GM18519 (cell line): ENCODE data around the gene CCL22.
A peak's percentile ranks its signal among the peaks of the same experiment; 100 is the strongest.

Experiments
- ATAC-seq: cut with Tn5 transposase; IDR thresholded peaks from one replicate; pipeline ENCODE4 v1.9.1; 2021; ENCODE audit warnings: mild to moderate bottlenecking, moderate library complexity; ENCODE audit not compliant: unreplicated experiment, low FRiP score

CCL22 gene

DNA sequence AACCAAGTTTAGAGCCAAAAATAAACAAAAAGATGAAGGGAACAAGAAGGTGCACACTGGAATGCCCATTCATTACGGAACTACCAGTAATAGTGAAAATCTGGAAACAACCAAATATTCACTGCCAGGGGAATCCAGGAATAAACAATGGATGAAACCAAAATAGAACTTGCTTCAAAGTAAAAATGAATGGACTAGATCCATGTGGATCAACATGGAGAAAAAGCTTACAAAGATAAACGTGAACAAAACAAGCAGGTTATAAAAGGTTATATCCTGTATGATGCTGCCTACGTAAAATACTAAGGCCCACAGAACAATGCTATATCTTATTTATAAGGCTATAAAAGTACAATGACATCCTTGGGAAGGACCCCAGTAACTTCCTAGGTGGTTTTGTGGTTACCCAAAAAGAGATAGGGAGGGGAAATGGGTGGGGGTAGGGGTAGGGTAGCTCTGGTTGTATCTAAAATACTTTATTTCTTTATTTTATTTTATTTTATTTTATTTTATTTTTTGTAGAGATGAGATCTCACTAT lies 12.8 kb upstream of the CCL22 start:
- no peak for ATAC-seq

DNA sequence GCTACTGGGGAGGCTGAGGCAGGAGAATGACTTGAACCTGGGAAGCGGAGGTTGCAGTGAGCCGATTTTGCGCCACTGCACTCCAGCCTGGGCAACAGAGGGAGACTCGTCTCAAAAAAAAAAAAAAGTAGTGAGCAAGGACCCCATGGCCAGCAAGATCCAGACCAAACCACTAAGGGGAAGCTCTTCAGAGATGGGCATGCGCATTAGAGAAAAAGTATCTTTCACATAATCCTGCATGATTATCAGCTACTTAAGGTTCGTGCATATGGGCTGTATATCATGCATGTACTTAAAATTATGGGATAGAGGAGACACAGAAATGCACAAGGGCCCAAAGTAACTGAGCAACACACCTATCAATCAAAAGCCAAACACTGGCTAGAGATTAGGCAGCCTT lies 10.7 kb upstream of the CCL22 start:
- no peak for ATAC-seq

DNA sequence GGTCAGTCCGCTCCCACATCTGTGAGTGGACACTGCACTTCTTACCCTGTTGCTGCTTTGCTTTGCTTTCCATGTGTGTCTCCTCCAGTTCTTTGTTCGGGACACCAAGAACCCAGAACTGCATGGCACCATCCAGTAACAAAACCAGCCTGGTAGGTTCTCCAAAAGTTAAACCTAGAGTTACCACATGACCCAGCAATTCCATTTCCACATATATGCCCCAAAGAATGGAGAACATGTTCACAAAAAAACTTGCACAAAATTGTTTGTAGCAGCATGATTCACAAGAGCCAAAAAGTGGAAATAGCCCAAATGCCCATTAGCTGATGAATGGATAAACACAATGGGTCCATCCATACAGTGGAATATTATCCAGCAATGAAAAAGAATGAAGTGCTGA lies 10.3 kb upstream of the CCL22 start:
- no peak for ATAC-seq

DNA sequence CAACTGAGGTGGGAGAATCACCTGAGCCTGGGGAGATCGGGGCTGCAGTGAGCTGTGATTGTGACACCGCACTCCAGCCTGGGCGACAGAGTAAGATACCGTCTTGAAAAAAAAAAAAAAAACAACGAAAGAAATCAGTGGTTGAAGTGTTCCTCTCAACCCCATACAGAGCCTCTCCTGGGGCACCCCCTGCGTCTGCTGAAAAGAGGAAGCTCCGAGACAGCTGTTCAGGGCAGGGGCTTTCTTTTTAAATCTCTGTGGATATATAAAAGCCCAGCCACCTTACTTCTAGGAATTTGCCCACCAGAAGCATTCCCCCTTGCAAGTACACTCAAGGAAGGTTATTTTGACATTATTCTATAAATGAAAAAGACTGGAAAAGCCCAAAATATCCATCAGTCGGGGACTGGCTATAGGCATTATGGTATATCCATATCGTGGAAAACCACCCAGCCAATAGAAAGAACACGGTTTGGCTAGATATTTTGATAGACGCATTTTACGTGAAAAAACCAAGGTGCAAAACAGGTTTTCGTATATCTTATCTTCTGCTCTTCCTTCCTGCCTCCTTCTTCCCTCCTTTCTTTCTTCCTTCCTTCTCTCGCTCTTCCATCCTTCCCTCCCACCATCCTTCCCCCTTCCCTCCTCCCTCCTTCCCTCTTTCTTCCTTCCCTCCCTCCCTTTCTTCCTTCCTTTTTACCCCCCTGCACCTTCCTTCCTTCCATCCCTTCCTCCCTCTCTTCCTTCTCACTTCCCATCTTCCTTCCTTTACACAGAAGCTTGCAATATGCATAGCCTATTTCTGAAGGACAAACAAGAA lies 9.2 kb upstream of the CCL22 start:
- ATAC-seq, result peak; percentile 51

DNA sequence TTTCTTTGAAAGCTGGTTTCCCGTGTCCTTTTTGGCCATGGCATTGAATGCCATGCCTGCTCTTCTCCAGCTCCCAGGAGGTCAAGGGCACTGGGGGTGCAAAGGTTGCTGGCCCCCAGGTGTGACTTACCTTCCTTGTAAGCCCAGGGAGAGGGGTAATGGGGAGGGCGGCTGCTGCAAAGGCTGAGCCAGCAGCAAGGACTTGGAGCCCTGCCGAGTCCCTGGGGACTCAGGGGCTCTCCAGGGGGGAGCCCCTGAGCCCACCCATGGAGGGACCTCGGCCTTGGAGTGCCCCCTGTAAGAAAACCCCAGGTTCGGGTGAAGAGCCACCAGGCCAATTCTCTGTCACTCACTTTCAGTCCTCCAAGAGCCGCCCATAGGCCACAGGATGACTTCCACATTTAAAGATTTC lies 5.9 kb upstream of the CCL22 start:
- ATAC-seq, result no peak

DNA sequence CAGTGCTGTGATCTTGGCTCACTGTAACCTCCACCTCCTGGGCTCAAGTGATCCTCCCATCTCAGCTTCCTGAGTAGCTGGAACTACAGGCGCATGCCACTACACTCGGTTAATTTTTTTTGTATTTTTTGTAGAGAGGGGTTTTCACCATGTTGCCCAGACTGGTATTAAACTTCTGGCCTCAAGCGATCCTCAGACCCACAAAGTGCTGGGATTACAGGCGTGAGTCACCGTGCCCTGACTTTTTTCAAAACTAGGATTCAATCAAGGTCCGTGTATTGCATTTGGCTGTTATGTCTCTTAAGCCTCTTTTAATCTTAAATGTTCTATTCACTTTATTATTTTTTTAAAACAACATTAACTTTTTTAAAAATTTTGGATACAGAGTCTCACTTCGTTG lies 4.3 kb upstream of the CCL22 start:
- ATAC-seq, result no peak

DNA sequence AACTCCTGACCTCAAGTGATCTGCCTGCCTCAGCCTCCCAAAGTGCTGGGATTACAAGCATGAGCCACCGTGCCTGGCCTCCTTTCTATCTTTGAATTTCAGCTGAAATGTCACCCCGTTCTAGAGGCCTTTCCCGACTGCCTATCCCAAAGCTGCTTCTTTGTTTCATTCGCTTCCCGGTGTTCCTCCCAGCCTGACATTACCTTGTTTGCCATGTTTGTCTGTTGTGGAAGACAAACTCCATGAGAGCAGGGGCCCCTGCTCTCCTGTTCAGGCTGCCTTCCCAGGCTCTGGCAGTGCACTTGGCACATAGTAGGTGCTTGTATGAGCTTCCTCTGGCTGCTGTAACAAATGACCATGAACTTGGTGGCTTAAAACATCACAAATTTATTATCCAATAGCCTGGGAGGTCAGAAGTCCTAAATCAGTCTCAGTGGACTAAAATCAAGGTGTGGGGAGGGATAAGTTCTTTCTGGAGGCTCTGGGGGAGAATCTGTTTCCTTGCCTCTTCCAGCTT lies 2.6 kb upstream of the CCL22 start:
- ATAC-seq, result no peak

DNA sequence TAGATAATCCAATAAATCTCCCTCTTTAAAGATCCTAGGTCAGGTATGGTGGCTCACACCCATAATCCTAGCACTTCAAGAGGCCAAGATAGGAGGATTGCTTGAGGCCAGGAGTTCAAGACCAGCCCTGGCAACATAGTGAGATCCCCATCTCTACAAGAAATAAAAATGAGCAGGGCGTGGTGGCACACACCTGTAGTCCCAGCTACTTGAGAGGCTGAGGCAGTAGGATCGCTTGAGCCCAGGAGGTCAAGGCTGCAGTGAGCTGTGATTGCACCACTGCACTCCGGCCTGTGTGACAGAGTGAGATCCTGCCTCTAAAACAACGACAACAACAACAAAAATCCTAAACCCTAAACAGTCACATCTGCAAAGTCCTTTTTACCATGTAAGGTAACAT lies 2.0 kb upstream of the CCL22 start:
- ATAC-seq, result no peak

DNA sequence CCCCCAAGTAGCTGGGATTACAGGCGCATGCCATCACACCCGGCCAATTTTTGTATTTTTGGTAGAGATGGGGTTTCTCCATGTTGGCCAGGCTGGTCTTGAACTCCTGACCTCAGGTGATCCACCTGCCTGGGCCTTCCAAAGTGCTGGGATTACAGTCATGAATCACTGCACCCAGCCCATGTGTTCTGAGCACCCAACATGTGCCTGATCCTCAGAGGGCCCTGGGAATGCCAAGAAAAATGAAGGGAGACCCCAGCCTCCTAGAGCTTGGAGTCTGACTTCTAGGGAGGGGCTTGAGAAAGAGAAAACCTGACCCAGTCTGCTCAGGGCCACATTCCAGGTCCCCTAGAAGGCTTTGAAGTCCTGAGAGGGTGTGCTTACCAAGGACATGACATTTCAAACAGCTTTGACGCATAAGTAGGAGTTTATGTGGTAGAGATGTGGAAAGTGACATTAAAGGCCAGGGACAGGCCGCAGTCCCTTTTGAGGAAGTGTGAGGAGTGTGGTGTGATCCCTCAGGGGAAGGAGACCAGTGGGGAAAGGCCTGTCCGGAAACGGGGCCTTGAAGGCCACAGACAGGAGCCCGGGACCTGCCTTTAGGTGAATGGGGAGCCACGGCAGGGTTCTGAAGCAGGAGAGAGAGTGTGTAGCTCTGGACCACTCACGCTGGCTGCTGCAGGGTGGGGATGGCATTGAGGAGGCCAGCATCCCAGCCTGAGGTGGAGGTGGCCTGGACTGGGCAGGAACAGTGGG lies 1.1 kb upstream of the CCL22 start:
- no peak for ATAC-seq

DNA sequence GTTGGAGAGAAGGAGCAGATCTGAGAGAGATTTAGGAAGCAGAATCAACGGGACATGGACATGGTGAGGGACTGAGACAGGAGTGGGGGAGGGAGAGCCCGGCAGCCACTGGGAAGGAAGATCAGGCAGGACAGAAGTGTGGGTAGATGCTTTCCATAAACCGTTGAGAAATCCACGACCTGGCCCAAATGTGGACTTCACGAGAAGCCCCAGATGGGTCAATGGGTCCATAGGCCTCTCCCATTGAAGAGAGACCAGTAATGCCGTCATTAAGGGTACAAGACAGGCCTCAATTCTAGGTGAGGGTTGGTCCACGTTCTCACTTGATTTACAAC lies 530 bp upstream of the CCL22 start:
- ATAC-seq, result no peak

DNA sequence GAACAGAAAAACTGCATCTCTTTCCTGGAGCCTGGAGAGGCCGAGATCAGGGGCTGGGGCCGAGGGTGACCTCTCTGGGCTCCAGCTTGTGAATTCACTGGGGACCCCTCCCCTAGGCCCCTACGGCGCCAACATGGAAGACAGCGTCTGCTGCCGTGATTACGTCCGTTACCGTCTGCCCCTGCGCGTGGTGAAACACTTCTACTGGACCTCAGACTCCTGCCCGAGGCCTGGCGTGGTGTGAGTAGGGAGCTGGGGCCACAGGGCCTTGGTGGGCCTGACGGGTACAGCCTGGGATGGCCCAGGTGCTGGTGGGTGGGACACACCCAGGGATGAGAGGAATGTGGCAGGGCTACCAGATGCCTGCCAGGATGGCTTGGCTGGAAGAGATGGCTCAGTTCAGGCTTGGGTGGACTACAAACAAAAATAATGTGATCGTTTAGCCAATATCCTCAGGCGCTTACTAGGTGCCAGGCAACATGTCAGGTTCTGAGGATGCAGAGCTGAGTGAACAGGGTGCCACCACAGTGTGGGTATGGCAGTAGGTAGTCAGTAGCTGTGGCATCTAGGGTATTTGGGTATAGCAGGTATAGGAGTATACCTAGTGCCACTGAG lies 1.8 kb downstream of the CCL22 start:
- ATAC-seq, result no peak

DNA sequence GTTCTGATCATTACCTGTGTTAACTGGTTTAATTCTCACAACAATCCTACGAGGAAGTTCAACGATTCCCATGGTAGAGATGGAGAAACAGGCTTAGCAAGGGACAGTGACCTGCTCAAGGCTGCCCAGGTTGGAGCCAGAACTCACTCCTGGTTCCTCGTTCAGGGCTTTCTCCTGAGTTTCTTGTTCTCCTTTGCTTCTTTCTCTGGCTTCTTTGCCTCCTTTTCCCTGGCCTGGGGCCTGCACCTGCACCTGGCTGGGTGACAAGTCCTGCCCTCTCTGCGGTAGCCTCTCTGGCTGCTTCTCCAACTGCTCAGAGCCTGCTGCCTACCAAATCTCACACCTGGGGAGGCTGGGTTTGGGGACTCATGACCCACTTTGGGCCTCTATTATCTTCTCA lies 2.8 kb downstream of the CCL22 start:
- no peak for ATAC-seq

DNA sequence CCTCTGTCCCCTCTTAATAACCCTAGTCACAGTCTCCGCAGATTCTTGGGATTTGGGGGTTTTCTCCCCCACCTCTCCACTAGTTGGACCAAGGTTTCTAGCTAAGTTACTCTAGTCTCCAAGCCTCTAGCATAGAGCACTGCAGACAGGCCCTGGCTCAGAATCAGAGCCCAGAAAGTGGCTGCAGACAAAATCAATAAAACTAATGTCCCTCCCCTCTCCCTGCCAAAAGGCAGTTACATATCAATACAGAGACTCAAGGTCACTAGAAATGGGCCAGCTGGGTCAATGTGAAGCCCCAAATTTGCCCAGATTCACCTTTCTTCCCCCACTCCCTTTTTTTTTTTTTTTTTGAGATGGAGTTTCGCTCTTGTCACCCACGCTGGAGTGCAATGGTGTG lies 5.6 kb downstream of the CCL22 start:
- ATAC-seq, result no peak

DNA sequence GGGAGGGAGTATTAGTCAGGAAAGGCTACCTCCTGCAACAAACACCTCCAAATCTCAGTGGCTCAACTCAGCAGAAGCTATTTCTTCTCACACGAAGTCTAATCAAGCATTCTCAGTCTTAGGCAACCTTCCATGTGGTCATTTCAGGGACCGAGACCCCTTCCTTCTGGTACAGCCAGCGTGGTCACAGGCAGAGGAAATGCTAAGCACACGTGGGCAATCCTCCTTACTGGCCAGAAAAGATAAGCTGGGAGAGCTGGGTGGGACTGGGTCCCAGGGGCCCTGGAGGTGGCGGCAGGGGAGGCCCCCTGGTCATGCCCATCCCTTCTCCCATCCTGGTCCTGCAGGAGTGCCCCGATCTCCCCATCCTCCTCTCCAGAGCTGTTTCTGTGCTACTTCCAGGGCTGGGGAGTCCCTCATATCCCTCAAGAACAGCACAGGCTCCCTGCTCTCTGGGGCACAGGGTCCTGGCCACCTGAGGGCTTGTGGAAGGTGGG lies 8.0 kb downstream of the CCL22 start:
- ATAC-seq, result no peak

DNA sequence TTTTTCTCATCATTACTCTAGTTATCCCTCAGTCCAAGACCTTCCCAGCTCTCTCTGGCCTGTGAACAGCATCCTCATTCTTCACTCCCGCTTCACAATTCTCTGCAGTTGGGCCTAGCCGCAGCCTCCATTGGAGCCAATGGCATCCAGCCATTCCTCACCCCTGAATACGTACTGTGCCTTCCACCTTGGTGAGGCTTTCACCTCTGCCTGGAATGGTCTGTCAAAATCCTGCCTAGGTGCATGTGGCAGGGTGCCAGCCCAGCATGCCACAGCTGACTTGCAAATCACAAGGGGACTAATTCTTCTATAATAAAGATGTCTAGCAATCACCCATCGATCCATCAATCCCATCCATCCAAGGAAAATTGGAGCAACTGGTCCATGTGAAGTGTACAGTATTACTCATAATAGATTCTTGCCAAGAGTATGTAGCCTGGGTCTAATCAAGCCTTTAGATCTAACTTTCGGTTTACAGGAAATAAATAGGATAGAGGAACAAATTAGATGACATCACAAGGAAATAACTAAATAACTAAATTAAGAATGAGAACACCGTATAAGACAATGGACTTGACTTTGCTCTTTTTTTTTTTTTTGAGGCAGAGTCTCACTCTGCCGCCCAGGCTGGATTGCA lies 8.7 kb downstream of the CCL22 start:
- ATAC-seq, result no peak

DNA sequence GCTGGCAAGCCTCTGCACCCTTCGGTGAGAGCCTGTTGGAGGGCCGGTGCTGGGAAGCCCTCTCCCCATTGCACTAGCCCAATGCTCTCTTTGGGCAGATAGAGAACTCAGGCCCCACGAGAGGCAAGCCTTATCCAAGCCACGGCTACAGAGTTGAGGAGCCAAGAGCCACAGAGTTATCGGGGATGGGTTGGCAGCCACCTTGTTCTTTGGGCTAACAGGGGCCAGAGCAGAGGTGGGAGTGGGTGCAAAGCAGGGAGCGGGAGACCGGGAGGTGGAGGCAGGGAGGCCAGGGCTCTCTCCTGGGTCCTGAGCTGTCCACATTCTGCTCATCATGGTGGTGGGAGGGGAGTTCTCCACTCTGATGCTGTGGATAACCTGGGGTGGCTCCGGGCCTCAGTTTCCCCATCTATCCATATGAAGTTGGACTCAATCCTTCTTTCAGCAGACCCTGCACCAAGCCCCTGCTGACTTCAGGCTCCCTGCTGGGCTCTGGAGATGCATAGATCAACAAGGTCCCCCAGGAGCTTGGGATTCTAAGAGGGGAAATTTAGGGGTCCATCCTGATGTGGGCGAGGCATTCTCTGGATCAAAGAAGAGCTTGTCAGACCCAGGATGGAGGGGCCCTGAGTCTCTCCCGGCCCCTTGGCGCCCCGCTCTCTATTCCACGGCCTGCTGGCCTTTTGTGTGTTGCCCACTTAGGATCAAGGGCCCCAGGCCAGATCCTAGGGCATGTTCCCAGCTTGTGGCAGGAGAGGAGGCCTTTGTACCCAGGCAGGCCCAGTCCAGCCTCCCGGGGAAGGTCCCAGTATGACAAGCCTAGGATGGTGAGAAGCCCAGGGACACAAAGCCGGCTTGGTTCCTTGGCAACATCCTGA lies 13.2 kb downstream of the CCL22 start:
- no peak for ATAC-seq

DNA sequence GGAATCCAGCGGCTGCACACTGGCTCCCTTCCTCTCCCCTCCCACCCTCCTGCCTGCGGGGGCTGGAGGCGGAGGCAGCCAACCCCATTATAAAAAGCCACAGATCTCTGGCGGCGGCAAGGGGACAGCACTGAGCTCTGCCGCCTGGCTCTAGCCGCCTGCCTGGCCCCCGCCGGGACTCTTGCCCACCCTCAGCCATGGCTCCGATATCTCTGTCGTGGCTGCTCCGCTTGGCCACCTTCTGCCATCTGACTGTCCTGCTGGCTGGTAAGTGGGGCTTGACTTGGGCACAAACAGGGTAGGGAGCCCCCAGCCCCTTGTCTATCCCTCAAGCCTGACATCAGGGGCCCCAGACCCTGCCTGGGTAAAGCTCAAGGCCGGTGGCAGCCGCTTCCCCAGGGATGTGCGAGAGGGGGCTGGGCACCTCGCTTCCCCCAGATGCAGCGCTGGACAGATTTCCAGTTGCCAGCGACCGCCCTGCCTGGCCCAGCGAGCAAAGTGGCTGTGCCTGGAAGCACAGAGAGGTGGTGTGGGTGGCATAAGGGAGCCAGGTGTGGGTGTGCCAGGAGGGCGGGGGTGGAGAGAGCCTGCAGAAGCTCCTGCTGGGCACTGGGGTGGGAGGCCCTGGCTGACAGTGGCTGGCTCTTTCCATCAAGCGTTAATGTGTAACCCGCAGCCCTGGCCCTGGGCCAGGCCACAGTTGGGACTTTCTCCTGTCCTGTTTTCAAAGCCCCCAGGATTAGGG lies 14.0 kb downstream of the CCL22 start, which contains the start of gene CX3CL1:
CX3CL1 (plus strand) TSS at position 119 of the 745 bp plus-strand sequence; CDS start at position 198, 79 bp downstream.
- no peak for ATAC-seq

DNA sequence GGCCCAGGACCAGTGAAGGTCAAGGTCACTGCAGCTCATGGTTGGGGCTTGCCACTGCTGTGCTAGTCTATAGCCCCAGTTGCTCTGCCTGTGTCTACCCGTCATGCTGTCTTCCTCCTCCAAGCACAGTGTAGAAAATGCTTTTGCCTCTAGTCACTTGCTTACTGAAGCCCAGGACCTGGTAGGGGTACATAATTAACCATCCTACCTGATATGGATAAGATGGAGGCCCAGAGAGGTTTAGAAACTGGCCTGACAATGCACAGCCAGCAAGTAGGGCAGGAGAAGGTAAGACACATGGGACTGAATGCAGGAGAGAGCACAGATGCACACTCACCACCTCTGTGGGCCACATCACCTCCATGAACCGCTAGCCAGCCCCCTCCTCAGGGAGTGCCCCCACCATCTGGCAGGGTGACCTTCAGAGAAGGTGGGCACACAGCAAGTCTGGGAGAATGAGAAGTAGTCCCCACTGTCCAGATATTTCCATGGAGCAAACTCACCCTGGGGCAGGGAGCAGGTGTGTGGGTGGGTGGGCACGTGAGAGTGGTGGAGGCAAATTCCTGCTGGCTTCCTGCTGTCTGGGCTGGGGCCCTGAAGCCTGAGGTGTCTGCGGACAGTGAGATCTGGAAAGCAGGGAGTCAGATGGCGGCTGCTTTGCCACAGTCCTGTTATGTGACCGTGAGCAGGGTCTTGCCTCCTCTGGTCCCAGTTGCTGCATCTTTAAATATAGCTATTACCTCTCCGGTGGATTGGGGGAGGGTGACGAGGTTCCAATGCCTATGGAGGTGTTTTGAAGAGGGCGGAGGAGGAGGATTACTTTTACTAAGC lies 14.7 kb downstream of the CCL22 start:
- no peak for ATAC-seq
